NK-92 treated with Interleukin-12 subunit alpha and Interleukin-12 subunit beta, amount 100 ng/mL, for 24 hours (cell line): ENCODE measurements around the gene PPIF.

Experiments used
- DNase-seq: peaks from one replicate; lab custom pipeline; 2025; lab: John Stamatoyannopoulos, UW

PPIF gene

GRCh38 chr10:79349072-79349491 is 1.8 kb downstream of the PPIF start:
- no peak for DNase-seq

DNA sequence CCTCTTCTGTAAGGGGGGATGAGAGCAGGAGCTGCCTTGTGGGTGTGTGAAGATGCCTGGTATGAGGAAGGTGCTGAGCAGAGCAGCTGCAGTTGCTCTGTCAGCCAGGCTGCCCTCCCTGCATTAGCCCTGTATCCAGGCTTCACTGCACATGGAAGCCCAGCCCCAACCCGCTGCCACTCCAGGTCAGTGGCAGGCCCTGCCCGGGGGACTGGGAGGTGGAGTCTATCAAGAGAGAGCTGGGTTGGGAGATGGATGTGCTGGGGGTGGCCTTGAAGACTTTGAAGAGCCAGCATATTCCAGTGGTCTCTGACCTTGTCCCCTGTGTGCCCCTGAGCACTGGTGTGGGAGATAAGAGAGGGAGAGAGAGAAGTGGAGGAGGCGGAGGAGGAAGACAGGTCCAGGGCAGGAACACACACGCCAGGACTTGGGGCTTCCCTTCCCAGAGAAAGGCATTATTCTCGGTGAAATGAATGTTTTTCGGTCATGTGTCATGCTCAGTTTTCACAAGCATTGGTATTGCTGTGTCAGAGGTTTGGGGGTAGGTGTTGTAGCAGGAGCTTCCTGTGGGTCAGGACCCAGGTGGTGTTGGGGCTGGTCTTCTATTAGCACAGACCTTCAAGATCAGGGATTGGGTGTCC is 2.6 kb downstream of the PPIF start:
- no peak for DNase-seq

DNA sequence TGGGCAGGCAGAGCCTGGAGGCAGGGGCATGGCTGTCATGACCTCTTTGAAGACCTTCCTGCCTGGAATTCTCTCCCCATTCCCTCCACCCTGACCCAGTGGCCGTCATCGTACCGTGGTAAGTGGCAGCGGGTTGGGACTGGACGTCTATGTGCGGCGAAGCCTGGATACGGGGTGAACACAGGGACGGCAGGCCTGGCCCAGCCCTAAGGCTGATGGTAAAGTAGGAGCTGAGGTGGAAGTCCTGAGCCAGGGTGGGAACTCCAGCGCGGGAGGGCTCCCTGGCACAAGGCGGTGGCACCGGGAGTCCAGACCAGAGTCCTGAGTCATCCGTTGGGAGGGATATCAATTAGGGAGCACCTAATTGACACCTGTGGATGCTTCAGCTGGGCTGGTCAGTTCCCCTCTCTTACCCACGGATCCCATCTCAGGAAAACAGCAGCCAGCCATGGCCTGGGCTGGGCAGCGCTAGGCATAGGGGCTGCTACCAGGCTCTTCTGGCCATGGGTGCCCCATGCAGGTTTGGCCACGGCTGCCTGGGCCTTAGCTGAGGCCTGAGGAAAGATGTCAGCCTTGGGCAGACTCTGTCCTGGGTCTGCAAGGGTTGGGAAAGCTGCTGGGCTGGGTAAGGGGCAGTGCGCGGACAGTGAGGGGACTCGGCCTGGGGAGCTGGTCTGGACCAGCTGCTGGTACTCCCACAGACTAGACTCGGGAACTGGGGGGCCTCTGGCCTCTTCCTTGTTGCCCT is 3.3 kb downstream of the PPIF start:
- DNase-seq = no peak

DNA sequence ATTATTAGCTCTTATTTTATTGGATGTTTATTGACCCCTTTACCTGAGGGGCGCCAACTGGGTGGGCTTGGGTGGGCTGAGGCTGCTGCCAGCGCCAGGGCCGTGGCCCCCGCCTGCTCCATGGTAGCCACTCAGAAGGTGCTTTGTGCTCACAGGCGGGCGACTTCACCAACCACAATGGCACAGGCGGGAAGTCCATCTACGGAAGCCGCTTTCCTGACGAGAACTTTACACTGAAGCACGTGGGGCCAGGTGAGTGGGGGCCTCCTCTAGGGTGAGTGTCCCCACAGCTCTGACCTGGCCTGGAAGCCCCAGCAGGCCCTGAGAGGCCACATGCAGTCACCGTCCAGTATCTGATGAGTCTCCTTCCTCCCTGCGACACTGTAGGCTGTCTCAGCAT is 4.1 kb downstream of the PPIF start:
- no peak for DNase-seq

DNA sequence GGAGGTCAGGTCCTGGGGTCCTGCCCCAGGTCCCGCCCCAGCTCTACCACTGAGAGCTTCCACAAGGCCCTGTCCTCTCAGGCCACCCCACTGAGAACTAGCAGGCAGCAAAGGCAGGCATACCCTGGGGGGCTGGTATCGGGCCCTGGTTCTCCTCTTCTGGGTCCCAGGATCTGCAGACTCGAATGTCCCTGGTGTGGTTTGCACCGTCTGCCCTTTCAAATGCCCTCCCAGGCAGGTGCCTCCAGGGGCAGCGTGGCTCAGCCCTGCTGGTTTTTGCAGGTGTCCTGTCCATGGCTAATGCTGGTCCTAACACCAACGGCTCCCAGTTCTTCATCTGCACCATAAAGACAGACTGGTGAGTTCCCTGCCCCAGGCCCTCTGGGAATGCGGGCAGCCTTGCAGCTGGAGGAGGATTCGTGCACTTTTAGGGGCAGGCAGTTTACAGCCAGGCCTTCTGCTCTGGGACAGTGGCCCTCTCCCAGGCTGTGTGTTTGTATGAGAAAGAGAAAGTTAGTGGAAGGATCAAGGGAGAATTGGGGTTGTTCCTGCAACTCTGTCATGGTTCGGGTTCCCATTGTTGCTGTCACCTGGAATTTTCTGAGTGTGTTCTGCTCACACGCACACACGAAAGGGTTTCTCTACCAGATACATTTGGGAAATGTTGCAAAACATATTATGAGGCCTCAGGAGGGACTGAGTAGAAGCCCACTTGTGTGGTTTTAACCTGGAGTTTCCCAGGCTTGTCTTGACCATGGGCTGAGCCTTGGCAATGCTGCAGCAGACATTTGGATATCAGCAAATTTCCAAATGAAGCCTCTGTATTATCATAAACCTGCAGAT is 5.0 kb downstream of the PPIF start:
- no peak for DNase-seq

DNA sequence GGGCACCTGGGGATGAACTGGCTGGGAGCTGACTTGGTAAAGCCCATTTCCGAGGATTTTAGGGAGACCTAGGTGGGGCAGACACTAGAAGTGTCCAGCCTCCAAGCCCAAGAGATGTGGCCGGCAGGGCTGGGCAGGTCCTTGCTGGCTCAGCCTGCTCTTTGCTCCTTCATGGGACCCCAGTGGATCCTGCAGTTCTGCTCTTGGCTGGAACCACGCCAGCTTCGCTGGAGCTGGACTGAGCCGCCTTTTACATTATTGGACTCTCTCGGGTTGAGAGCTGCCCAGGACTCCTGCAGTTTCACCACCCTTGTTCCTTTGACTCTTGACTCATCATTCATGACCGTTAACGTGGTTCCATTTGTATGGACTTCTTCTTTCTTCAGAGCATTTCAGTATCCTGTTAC is 5.7 kb downstream of the PPIF start:
- no peak for DNase-seq

- DNase-seq = no peak
Measured at GRCh38 chr10:79353726-79354125, 6.5 kb downstream of the PPIF start.

GRCh38 chr10:79354141-79354540 is 6.9 kb downstream of the PPIF start:
- DNase-seq = no peak

DNA sequence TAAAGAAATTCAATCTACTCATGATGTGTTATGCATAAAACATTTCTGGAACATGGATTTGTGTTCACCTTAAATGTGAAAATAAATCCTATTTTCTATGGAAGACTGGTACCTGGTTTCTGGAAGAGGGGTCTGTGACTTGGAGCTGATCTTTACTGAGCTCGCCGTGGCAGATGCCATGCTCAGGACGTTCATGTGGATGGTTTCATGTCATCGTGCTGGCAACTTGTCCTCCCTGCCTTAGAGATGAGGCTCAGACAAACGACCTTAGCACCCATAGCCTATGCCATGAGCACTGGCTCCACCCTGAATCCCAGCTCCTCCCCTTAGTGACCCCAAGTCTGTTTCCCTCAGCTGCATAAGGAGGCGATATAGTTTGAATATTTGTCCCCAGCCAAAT is 7.3 kb downstream of the PPIF start:
- DNase-seq = no peak

DNA sequence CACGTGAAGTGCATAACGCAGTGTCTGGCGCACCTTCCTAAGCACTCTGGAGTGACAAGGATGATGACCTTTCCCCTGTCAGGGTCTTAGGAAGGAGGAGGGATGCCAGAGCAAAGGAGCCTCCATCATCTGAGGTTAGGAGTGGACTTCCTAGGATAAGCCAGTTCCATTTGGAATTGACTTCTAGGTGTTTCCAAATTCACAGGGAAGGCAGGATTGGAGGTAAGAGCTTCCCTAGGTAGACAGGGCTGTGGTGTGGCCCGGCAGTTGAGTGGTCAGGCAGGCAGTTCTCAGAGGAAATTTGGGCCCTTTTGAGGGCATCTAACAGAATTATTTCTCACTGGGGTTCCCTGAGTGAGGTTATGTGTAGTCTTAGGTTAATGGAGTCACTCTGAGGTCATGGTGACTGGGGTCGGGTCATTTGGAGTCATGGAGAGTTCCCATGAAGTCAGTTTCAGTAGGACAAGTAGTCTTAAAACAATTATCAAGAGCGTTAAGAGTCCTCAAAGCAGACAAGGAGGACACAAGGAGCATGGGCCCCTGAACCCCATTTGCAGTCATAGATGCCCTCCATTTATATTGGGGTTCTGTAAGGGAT is 8.2 kb downstream of the PPIF start:
- DNase-seq = no peak

DNA sequence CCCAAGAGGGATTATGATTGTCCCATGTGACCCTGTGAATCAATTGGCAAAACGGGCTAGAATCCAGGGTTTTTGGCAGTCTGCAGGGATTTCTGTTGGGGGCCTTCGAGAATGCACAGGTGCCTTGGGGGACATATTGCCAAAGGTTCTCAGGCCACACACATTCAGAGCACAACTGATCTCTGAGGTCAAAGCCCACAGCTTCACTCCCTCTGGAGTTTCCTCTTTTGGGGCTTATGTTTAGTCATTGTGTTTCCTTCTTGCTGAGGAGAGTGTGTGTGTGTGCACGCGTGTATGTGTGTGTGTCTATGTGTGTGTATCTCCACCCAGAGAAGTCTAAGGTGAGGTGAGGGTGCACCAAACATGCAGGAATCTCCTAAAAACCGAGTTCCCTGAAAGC is 8.8 kb downstream of the PPIF start:
- no peak for DNase-seq

GRCh38 chr10:79357180-79357579 is 9.9 kb downstream of the PPIF start:
- no peak for DNase-seq

DNA sequence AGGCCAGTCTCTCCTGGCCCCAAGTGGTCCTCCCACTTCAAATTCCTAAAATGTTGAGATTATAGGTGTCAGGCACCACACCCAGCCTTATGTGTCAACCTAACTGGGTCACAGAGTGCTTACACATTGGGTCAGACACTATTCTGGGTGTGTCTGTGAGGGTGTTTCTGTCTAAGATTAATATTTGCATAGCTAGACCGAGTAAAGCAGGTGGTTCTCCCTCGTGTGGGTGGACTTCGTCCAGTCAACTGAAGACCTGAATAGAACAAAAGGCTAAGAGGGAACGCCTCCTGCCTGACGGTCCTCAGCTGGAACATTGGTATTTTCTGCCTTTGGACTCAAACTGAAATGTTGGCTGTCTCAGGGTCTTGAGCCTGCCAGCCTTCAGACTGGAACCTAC is 11.5 kb downstream of the PPIF start:
- no peak for DNase-seq

DNA sequence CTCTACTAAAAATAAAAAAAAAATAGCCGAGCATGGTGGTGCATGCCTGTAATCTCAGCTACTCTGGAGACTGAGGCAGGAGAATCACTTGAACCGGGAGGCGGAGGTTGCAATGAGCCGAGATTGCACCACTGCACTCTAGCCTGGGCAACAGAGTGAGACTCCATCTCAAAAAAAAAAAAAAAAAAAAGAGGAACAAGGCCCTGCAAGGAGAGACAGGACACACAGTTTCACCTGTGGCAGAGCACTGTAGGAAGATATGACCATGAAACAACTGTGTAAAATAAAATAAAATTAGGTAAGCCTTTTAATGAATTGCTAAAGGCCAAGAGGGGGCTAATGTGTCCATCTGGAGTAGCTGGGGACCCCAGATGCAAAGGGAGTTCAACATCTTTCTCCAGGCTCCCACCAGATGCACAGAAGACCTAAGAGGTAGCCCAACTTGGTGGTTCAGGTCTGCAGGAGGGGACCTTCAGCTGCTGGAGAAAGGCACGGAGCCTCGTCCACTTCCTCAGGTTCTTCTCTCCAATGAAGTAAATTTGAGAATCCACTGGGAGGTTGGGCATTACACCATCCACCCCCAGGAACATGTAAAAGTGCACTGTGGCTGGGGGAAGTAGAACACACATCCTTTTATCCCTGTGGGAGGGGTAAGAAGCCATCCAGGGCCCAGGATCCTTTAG is 12.7 kb downstream of the PPIF start:
- DNase-seq = no peak

GRCh38 chr10:79360499-79361342 is 13.5 kb downstream of the PPIF start:
- DNase-seq = no peak

DNA sequence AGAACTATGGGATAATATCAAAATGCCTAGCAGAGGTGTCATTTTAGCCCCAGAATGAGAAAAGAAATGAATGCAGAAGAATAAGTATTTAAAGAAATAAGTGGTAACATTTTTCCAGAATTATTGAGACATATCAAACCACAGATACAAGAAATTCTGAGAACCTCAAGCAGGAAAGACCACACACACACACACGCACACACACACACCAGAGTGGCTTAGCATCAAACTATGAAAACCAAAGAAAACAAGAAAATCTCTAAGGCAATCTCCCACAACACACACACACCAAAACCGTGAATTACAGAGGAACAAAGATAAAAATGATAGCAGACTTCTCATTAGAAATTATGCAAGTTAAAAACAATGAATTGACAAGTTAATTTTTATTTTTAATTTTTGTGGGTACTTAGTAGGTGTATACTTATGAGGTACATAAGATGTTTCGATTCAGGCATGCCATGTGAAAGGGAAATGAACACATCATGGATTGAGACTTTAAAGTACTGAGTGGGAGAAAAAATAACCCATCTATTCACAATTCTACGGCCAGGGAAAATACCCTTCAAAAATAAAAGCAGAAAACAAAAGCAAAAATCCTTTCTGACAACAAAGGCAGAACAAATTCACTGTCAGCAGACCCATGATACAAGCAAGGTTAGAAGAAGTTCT is 14.6 kb downstream of the PPIF start:
- no peak for DNase-seq

- no peak for DNase-seq
Measured at GRCh38 chr10:79367426-79368189, 20.3 kb downstream of the PPIF start.

- no peak for DNase-seq
Measured at GRCh38 chr10:79372871-79373270, 25.6 kb downstream of the PPIF start.

- peak; percentile 52 for DNase-seq
Measured at GRCh38 chr10:79374312-79375191, 27.3 kb downstream of the PPIF start.
